Measurements from ENCODE around the gene RNF141.

RNF141 gene

GRCh38 chr11:10573028-10573427 is 32.0 kb upstream of the RNF141 start:
- H3K4me3 ChIP-seq (ENCODE audit: control insufficient read depth, low read depth, low read length), result no peak overlapping the region
- TF ChIP-seq CTCF (IDR thresholded peaks at IDR 0.05; ENCODE audit: control insufficient read depth, insufficient read depth, low read depth, low read length, missing control alignments), result no peak
- no peak for DNase-seq (ENCODE audit: low read depth)

- no peak for DNase-seq (ENCODE audit: low read depth)
- H3K4me3 ChIP-seq (ENCODE audit: control insufficient read depth, low read depth, low read length), result no peak overlapping the region
- TF ChIP-seq CTCF (IDR thresholded peaks at IDR 0.05; ENCODE audit: control insufficient read depth, insufficient read depth, low read depth, low read length, missing control alignments), result no peak
Observed at GRCh38 chr11:10572533-10572932, 31.5 kb upstream of the RNF141 start.

- H3K4me3 ChIP-seq (ENCODE audit: control insufficient read depth, low read depth, low read length), result no peak within 1 kb of the TSS
- TF ChIP-seq CTCF (IDR thresholded peaks at IDR 0.05; ENCODE audit: control insufficient read depth, insufficient read depth, low read depth, low read length, missing control alignments), result no peak
- no peak for DNase-seq (ENCODE audit: low read depth)
Observed at GRCh38 chr11:10568486-10568941, 27.5 kb upstream of the RNF141 start, which contains the start of gene LYVE1. Gene LYVE1 (minus strand): TSS chr11:10568665. CDS start chr11:10568532, 133 bp downstream.

GRCh38 chr11:10567446-10567845 is 26.5 kb upstream of the RNF141 start:
- TF ChIP-seq CTCF (IDR thresholded peaks at IDR 0.05; ENCODE audit: control insufficient read depth, insufficient read depth, low read depth, low read length, missing control alignments), result no peak
- H3K4me3 ChIP-seq (ENCODE audit: control insufficient read depth, low read depth, low read length), result no peak overlapping the region
- DNase-seq (ENCODE audit: low read depth), result no peak

GRCh38 chr11:10566257-10566957 is 25.4 kb upstream of the RNF141 start:
- TF ChIP-seq CTCF (IDR thresholded peaks at IDR 0.05; ENCODE audit: control insufficient read depth, insufficient read depth, low read depth, low read length, missing control alignments), result no peak
- no peak overlapping the region for H3K4me3 ChIP-seq (ENCODE audit: control insufficient read depth, low read depth, low read length)
- DNase-seq (ENCODE audit: low read depth), result no peak

- no peak for DNase-seq (ENCODE audit: low read depth)
- no peak for TF ChIP-seq CTCF (IDR thresholded peaks at IDR 0.05; ENCODE audit: control insufficient read depth, insufficient read depth, low read depth, low read length, missing control alignments)
- no peak overlapping the region for H3K4me3 ChIP-seq (ENCODE audit: control insufficient read depth, low read depth, low read length)
Observed at GRCh38 chr11:10565493-10565892, 24.5 kb upstream of the RNF141 start.

All from AG09309 (cell line).